Endodermal cell (in vitro differentiated cells): ENCODE data around the gene BTBD6. TPM values are rescaled to one million over a fixed set of nuclear protein-coding genes. Genes with fewer than 3 reads are reported as not detected.

ENCODE experiments used
- DNase-seq: peaks from one replicate; pipeline ENCODE4 v3.0.0-alpha.2; 2017
- H3K27ac ChIP-seq: 2 replicates; pipeline ENCODE4 v1.5.1; 2013; ENCODE audit warnings: mild to moderate bottlenecking, low read depth, low read length, moderate library complexity
- H3K27me3 ChIP-seq: 2 replicates; pipeline ENCODE4 v1.6.1; 2013; ENCODE audit warnings: mild to moderate bottlenecking, low read length, moderate library complexity; ENCODE audit not compliant: insufficient read depth, control insufficient read depth, poor library complexity, severe bottlenecking
- H3K36me3 ChIP-seq: 2 replicates; pipeline ENCODE4 v1.7.0; 2013; ENCODE audit warnings: mild to moderate bottlenecking, low read length, moderate library complexity; ENCODE audit not compliant: control insufficient read depth, insufficient read depth
- H3K4me1 ChIP-seq: one replicate; pipeline ENCODE4 v1.7.0; 2013; ENCODE audit warnings: low read length; ENCODE audit not compliant: control insufficient read depth, insufficient read depth
- H3K4me3 ChIP-seq: 2 replicates; pipeline ENCODE4 v1.5.1; 2013; ENCODE audit warnings: mild to moderate bottlenecking, low read length, moderate library complexity
- H3K9ac ChIP-seq: 2 replicates; pipeline ENCODE4 v1.6.1; 2013; ENCODE audit warnings: mild to moderate bottlenecking, low read length, moderate library complexity; ENCODE audit not compliant: poor library complexity, severe bottlenecking; ENCODE audit errors: extremely low read depth
- H3K9me3 ChIP-seq: 2 replicates; pipeline ENCODE4 v1.6.1; 2013; ENCODE audit warnings: mild to moderate bottlenecking, low read length, moderate library complexity; ENCODE audit not compliant: control insufficient read depth
- H3K27ac Mint-ChIP-seq: 2 replicates; pipeline ENCODE4 v1.8.0; 2020; ENCODE audit warnings: mixed read lengths
- H3K27me3 Mint-ChIP-seq: 2 replicates; pipeline ENCODE4 v1.8.0; 2021; ENCODE audit warnings: mild to moderate bottlenecking, mixed read lengths; ENCODE audit not compliant: insufficient read depth
- H3K36me3 Mint-ChIP-seq: 2 replicates; pipeline ENCODE4 v1.8.0; 2020; ENCODE audit warnings: low read depth, mixed read lengths
- H3K4me1 Mint-ChIP-seq: 2 replicates; pipeline ENCODE4 v1.8.0; 2020; ENCODE audit warnings: mixed read lengths
- H3K4me3 Mint-ChIP-seq: 2 replicates; pipeline ENCODE4 v1.8.0; 2020; ENCODE audit warnings: mild to moderate bottlenecking, moderate library complexity, mixed read lengths
- H3K9me3 Mint-ChIP-seq: 2 replicates; pipeline ENCODE4 v1.8.0; 2020; ENCODE audit warnings: mild to moderate bottlenecking, mixed read lengths
- CTCF ChIP-seq: fragments of 200-600 bp; sonication (generic); conservative IDR thresholded peaks from 2 replicates; pipeline ENCODE4 v1.5.0; 2021; ENCODE audit warnings: antibody characterized with exemption, mild to moderate bottlenecking
- WGBS, 2 experiments: methylation state at CpG; one replicate each; pipeline versions ENCODE4 v1.1.5 to v1.1.7; 2013; ENCODE audit warnings: missing lambda C conversion rate in 2 of 2, mixed read lengths in 1 of 2; ENCODE audit not compliant: insufficient coverage in 1 of 2, insufficient read length in 1 of 2; 5-methylcytosine and 5-hydroxymethylcytosine counted together
- total RNA-seq, 2 donors: library from RNA; stranded (reverse); fragmentation: NEBNext Ultra II Directional in 1 of 2; extraction: Animal tissue kit (Norgen Biotek cat#: 25700) in 1 of 2; gene quantifications; 2 replicates in 1 of 2; 3 replicates in 1 of 2; pipeline ENCODE4 v1.2.1, GENCODE V29; 2021

The BTBD6 gene
- total RNA-seq, 2 donors from 2014 or later, result 21.8 to 26.9 TPM

DNA sequence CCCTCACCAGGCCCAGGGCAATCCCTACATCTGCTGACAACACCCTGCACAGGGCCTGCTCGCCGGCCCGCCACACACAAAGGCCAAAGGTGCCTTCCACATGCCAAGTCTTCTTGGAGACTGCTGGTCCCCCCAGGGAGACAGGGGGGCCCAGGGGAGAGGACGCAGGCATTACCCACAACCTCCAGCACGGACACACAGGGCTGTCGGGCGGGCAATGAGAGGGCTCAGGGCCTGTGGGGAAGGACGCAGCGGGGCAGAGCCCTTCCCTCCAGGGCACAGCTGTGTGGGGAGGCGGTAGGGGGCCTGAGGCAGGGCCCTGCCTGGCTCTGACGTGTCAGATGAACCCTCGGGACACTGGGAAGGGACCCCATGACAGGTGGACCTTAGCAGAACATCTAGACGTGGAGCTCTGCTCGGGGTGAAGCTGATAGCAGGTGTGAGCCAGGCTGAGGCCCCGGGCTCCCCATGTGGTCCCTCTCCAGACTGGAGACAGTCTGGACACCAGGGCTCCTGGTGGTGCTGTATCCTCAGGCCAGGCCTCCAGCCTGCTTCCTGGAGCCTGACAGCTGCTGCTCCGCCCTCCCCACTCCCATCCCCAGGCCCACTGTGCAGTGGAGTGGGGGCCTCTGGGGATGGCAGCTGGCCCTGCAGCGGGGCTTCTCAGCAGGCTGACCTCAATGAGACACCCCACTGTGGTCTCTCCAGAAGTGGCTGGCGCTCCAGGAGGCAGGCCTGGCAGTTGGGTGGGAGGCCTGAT is 35.6 kb upstream of the BTBD6 start:
- Mint-ChIP-seq H3K27me3 (no peaks in the 10 kb centered on the region), H3K27ac (no peak overlapping the region), H3K9me3 (no peaks in the 10 kb centered on the region), H3K36me3 (peaks cover 18% of the 10 kb centered on the region), H3K4me1 (no peaks in the 10 kb centered on the region), H3K4me3 (no peak overlapping the region)
- DNase-seq, result no peak
- Histone ChIP-seq H3K36me3 (no peaks in the 10 kb centered on the region), H3K27ac (peak overlapping the region; percentile 66), H3K4me1 (no peaks in the 10 kb centered on the region), H3K4me3 (no peak overlapping the region), H3K9me3 (no peaks in the 10 kb centered on the region), H3K27me3 (no peaks in the 10 kb centered on the region), H3K9ac (no peak overlapping the region)
- TF ChIP-seq CTCF, result no peak
- WGBS, 2 experiments, result 83 to 86% methylated on average over 16 to 18 of the region's 18 CpGs

GRCh38 chr14:105213361-105213760 is 35.0 kb upstream of the BTBD6 start:
- Mint-ChIP-seq H3K36me3 (peaks cover 20% of the 10 kb centered on the region), H3K4me3 (no peak overlapping the region), H3K4me1 (no peaks in the 10 kb centered on the region), H3K27ac (no peak overlapping the region), H3K9me3 (no peaks in the 10 kb centered on the region), H3K27me3 (no peaks in the 10 kb centered on the region)
- TF ChIP-seq CTCF, result no peak
- no peaks in the 10 kb centered on the region for H3K9me3 ChIP-seq
- H3K27me3 ChIP-seq, result no peaks in the 10 kb centered on the region
- H3K4me1 ChIP-seq, result no peaks in the 10 kb centered on the region
- no peak for DNase-seq
- WGBS, 2 experiments, result 95 to 98% methylated on average over 8 to 10 of the region's 10 CpGs
- no peak overlapping the region for H3K4me3 ChIP-seq
- peak overlapping the region; percentile 66 for H3K27ac ChIP-seq
- H3K36me3 ChIP-seq, result no peaks in the 10 kb centered on the region
- H3K9ac ChIP-seq, result no peak overlapping the region

GRCh38 chr14:105214324-105214915 is 33.9 kb upstream of the BTBD6 start:
- H3K4me3 ChIP-seq, result no peak overlapping the region
- peak overlapping the region; percentile 16 for H3K27ac ChIP-seq
- no peaks in the 10 kb centered on the region for H3K27me3 ChIP-seq
- H3K27ac Mint-ChIP-seq, result no peak overlapping the region
- no peaks in the 10 kb centered on the region for H3K9me3 ChIP-seq
- DNase-seq, result no peak
- H3K9ac ChIP-seq, result no peak overlapping the region
- no peaks in the 10 kb centered on the region for H3K4me1 ChIP-seq
- H3K4me1 Mint-ChIP-seq, result no peaks in the 10 kb centered on the region
- H3K36me3 ChIP-seq, result no peaks in the 10 kb centered on the region
- 94 to 96% methylated on average over 7 to 14 of the region's 14 CpGs for WGBS, 2 experiments
- H3K4me3 Mint-ChIP-seq, result no peak overlapping the region
- H3K9me3 Mint-ChIP-seq, result no peaks in the 10 kb centered on the region
- no peak for TF ChIP-seq CTCF
- H3K27me3 Mint-ChIP-seq, result no peaks in the 10 kb centered on the region
- H3K36me3 Mint-ChIP-seq, result peaks cover 29% of the 10 kb centered on the region
